GM10248 (cell line): ENCODE results near the gene OR5H6.

ENCODE experiments used
- CTCF ChIA-PET: fragments of 300-600 bp; sonication (Branson Sonifier 250); formaldehyde crosslinking; extraction: SDS; loops from one replicate; lab custom pipeline; 2021; ENCODE audit warnings: antibody characterized with exemption; lab: Yijun Ruan, JAX
- POLR2A ChIA-PET: fragments of 350-650 bp; sonication (Branson Sonifier 250); formaldehyde crosslinking; extraction: SDS; loops from one replicate; lab custom pipeline; 2020; ENCODE audit warnings: antibody characterized with exemption; lab: Yijun Ruan, JAX
- DNase-seq: peaks from one replicate; pipeline ENCODE4 v3.0.0; 2012; ENCODE audit errors: extremely low spot score
- CTCF ChIP-seq: IDR thresholded peaks from 2 replicates; pipeline ENCODE4 v1.5.1; 2012; ENCODE audit warnings: mild to moderate bottlenecking, low read depth; ENCODE audit errors: extremely low read depth, missing control alignments, control extremely low read depth

OR5H6 gene

GRCh38 chr3:98272126-98272525 is 8.1 kb downstream of the OR5H6 start:
- no peak for TF ChIP-seq CTCF
- ChIA-PET CTCF (interaction anchor here (1.2 kb wide), 1 partner anchor 12 kb away, joined by 3 read pairs; no protein-coding TSS in a partner anchor), POLR2A (no interaction called here)
- no peak for DNase-seq

- ChIA-PET CTCF (interaction anchor here (0.8 to 1.2 kb wide), 2 partner anchors 12 to 14 kb away, joined by 3 read pairs; no protein-coding TSS in a partner anchor), POLR2A (no interaction called here)
- no peak for DNase-seq
- TF ChIP-seq CTCF: no peak
These were observed 10.9 kb downstream of the OR5H6 start for GRCh38 chr3:98274914-98275313.

- no peak for DNase-seq
- CTCF ChIA-PET: interaction anchor here (1.5 kb wide), 1 partner anchor 10 kb away, joined by 3 read pairs; no protein-coding TSS in a partner anchor
- POLR2A ChIA-PET: no interaction called here
- TF ChIP-seq CTCF: no peak
These were observed 18.2 kb downstream of the OR5H6 start, which contains the start of gene OR5H2 for GRCh38 chr3:98282205-98282604. OR5H2 (plus strand) TSS chr3:98282505; CDS start chr3:98282903, 398 bp downstream.

- ChIA-PET CTCF (interaction anchor here (1.4 kb wide), 1 partner anchor 10 kb away, joined by 3 read pairs; no protein-coding TSS in a partner anchor), POLR2A (no interaction called here)
- no peak for TF ChIP-seq CTCF
- DNase-seq: no peak
These were observed 26.9 kb downstream of the OR5H6 start for GRCh38 chr3:98290916-98291315.

- DNase-seq: no peak
- TF ChIP-seq CTCF: no peak
- ChIA-PET CTCF (interaction anchor here (1.4 to 2.0 kb wide), 2 partner anchors 10 to 23 kb away, joined by 3 to 6 read pairs; no protein-coding TSS in a partner anchor), POLR2A (no interaction called here)
These were observed 27.4 kb downstream of the OR5H6 start for GRCh38 chr3:98291332-98291957.
